ENCODE results near the gene ZSCAN9.

The ZSCAN9 gene

DNA sequence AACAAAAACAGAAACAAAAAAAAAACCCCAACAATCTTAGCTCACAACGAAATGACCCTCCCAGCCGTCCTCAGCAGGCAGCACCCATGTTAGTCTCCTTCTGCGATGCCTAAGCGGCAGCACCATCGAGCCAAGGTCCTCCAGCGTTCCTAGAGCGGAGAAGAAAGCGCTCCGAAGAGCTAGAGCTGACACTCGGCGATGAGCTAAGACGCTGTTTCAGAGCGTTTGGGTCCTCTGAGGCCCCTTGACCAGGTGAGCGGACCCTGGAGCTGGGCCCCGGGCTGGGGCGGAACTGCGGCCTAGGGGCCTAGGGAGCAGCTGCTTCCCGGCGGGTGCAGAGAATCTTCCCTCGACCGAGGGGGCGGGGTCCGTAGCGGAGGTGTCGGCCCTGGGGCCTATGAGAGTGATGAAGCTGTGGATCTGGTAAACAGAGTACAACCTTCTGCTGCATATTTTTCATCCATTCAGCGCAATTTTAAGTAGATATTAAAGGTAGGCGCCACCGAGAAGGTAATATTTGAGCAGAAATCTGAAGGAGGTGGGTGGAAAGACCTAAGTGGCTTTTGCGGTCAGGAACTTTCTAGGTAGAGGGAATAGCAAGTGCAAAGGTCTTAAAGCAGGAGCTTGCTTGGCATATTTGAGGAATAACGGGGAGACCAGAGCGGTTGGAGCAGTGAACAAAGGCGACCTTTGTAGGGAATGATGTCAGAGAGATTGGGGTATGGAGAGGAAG, 42.1 kb downstream of the ZSCAN9 start, which contains the start of gene ZSCAN26:
TSS of gene ZSCAN26 (plus strand) at position 182 of the 733 bp plus-strand sequence. CDS start 4,777 bp downstream, outside the sequence.
- DNase-seq (ENCODE audit: low read depth) = no peak

DNA sequence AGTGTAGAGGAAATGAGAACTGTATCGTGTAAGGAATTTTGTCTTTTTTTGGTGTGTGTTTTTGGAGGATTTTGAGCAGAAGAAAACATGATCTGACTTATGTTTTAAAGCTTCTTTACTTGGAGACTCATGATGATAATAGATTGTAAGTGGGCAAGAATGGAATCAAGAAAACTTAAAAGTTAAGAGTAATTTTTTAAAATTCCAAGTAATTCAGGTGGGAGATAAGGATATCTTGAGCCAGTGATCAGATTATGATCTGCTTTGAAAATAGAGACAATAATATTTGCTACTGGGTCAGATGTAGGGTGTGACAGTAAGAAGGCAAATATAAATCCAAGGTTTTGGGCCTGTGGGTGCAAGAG, 42.6 kb downstream of the ZSCAN9 start:
- DNase-seq (ENCODE audit: low read depth) = no peak

DNA sequence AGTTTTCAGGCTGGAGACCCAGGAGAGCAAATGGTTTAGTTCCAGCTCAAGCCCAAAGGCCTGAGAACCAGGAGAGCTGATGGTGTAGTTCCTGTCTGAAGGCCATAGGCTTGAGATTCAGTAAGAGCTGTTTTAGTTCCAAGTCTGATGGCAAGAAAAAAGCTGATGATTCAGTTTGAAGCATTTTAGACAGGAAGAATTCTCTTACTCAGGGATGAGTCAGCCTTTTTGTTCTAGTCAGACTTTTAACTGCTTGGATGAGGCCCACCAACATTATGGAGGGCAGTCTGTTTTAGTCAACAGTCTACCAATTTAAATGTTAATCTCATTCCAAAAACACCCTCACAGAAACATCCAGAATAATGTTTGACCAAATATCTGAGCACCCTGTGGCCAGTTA, 44.4 kb downstream of the ZSCAN9 start:
- peak; percentile 54 for DNase-seq (ENCODE audit: low read depth)

DNA sequence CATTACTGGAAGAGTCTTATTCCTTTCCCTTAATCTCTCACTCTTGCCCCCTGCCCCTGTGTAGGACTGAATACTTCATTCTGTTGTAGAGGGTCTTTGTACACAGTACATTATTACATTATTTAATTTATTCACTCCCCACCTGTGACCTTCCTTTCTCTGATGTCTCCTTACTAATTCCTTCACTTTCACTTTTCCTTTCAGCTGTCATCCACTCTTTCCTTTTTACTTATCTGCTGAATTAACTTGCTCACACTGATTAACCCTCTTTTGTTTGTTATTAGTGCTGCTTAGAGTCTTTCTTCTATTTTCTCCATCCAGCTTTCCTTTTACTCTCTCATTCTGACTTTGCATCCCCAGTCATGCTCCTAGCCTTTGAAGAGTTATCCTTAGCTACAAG, 49.8 kb downstream of the ZSCAN9 start:
- no peak for DNase-seq (ENCODE audit: low read depth)

DNA sequence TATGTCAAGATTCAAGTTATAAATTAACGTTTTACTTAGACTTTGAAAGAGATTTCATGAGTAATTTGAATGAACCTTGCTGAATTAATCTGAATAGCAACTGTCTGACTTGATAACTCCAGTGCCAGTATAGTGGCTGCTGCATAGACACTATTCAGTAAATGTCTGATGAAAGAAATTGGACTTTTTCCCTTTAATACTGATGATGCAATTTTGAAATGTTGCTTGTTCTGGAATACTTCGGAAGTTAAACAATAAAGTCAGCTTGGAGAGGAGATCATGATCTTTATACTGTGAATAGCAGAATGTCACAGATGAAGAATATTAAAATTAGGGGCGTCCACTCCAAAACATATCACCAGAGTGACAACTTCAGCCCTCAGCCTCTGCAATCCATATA, 52.7 kb downstream of the ZSCAN9 start:
- no peak for DNase-seq (ENCODE audit: low read depth)

DNA sequence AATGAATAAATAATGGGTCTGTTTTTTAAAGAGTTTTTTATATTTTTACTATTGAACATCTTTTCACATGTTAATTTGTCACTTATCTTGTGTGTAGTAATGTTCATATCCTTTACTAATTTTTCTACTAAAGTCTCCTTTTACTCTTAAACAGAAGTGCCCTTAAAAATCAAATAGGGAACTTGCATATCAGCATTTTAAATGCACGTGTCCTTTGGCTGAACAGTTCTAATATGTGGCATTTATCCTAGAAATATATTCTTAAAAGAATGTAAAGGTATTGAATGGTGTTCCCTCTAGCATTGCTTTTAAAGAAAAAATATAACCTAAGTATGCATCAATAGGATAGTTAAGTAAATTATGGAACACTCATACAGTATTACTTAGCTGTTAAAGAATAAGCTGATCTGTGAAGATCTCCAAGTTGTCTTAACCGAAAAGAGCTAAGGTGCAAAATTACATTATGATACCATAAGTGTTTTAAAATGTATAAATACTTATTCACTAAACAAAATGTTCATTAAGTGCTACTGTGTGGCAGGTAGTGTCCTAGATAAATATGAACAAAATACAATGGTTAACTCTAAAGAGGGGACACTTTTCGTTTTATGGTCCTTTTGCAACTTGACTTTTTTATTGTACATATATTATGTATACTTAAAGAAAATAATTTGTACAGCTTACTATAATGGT, 55.7 kb downstream of the ZSCAN9 start:
- no peak for DNase-seq (ENCODE audit: low read depth)

DNA sequence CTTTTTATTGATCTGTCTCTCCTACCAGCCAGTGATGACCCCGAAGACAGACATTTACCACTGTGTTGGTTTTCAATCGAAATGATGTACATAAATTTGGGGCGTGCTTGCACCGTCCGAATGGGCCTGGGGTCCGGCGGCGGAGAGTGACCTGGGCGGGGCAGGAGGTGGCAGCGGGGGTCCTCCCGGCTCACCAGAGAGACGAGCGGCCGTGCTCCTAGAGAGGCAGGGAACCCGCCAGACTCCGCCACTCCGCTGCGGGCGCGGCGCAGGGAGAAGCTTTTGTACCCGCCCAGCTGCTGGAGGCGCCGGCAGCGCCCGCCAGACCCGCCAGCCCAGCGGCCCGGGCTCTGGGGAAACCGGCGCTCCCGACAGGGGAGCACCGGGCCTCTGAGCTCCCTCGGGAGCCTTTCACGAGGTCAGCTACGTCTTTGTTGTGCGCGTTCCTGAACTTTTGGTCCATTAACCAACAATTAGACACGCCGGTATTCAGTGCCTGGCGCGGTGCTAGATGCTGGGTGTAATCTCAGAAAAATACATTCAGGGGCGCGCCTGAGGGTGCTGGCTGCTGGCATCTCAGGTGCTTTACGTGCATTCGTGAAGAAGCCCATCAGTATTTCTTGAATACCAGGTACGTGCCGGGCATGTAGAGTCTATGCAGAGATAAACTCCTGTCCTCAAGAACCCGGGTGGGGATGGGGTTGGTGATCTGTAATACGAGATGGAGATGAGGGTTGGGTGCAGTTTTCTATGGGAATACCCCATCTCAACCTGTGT, 56.4 kb downstream of the ZSCAN9 start, which contains the start of gene PGBD1:
TSS of gene PGBD1 (plus strand) at position 285 of the 777 bp plus-strand sequence. CDS start 2,242 bp downstream, outside the sequence.
- DNase-seq (ENCODE audit: low read depth) = peak; percentile 51

DNA sequence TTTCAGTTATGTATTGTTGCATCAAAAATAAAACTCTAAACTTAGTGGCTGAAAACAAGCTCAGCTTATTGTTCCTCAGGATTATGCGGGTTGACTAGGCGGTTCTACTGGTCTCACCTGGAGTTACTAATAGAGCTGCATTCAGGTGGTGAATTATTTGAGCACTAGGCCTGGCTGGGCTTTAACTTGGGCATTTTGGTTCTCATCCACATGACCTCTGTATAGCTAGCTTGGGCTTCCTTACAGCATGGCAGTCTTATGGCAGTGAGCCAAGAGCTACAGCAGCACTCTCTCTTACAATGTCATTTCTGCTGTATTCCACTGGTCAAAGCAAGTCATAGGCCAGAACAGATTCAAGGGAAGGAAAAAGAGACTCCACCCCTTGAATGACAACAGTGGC, 57.9 kb downstream of the ZSCAN9 start:
- DNase-seq (ENCODE audit: low read depth) = no peak

Data from HS-27A (cell line).